Stimulated activated CD4-positive, alpha-beta T cell treated with anti-CD3 and anti-CD28 coated beads, Interleukin-4, amount 100 ng/mL, for 48 hours (primary cell): ENCODE data around the gene MEDAG.
"Not testable (repeated sequence)": the region's sequence is repeated elsewhere in the genome, so short reads cannot be mapped to it uniquely, and the experiment has no call there.

Experiments used
- DNase-seq, 2 donors: peaks; one replicate each; pipeline ENCODE4 v3.0.0-alpha.2; 2020; ENCODE audit warnings: low read depth in 2 of 2

MEDAG gene

DNA sequence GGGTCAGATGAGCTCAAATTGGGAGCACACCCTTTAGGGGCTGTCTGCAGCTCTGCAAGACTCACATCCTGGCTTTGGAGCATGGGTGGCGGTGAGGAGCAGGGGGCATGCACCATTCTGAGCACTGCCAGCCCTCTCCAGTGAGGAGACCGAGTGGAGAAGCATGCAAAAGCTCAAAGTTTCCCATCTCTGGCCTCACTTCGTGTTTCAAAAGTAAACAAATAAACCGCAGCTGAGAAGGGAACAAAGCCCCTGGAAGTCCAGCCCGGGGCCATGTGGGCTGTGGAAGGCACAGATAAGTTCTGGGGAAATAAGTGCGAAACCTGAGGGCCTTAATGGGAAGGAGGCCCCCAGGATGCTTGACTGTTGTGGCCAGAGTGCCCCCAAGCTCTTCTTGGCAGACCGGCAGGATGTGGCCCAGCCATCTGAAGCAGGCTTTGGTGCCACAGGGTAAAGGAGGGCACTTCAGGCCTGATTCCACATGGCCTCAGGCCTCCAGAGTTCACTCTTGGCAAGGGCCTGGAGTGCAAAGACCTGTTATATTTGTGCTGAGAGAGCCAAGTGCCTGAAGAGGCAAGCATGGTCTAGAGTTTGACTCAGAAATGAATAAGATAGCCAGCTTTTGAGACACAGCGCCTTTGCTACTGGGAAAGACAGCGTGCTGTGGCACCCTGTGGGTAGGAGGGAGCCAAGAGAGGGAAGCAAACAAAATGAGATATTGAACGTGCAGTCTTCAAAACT is 1.2 kb downstream of the MEDAG start:
- DNase-seq, result no peak

DNA sequence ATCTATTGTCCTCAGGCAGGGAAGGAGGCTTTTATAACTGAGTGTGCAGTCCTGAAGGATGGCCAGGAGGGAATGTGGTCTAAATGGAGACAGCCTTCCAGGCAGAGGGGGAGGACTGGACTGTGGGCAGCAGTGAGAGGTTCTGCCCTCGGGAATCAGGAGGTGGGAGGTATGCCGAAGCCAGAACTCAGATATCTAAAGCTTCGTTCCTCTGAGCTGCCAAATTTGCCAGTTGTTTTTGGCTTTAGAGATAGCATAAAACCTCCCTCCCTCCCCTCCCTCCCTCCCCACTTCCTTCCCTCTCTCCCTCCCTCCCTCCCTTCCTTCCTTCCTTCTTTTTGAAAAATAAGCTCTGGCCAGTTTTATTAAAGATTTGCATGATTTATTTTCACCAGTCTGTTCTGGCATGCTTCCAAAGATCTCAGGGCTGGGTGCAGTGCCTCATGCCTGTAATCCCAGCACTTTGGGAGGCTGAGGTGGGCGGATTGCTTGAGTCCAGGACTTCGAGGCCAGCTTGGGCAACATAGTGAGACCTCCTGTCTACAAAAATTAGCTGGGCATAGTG is 2.4 kb downstream of the MEDAG start:
- no peak for DNase-seq

DNA sequence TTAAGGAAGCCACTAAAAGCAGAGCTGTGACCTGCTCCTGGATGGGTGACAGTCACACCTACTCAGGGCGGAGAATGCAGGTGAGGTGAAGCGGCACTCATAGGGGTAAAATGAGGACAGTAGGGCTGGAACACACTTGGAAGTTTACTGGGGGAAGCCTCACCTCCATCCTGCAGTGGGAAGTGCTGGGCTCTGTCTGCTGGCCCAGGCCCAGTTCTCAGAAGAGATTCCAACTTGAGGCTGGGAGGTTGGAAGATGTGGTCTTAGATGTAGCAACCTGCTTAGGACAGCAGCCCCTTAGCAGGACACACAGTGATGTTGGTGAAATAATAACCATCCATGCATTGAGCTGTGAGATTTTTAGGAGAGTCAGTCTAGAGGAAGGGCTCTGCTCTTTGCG is 4.6 kb downstream of the MEDAG start:
- no peak for DNase-seq

DNA sequence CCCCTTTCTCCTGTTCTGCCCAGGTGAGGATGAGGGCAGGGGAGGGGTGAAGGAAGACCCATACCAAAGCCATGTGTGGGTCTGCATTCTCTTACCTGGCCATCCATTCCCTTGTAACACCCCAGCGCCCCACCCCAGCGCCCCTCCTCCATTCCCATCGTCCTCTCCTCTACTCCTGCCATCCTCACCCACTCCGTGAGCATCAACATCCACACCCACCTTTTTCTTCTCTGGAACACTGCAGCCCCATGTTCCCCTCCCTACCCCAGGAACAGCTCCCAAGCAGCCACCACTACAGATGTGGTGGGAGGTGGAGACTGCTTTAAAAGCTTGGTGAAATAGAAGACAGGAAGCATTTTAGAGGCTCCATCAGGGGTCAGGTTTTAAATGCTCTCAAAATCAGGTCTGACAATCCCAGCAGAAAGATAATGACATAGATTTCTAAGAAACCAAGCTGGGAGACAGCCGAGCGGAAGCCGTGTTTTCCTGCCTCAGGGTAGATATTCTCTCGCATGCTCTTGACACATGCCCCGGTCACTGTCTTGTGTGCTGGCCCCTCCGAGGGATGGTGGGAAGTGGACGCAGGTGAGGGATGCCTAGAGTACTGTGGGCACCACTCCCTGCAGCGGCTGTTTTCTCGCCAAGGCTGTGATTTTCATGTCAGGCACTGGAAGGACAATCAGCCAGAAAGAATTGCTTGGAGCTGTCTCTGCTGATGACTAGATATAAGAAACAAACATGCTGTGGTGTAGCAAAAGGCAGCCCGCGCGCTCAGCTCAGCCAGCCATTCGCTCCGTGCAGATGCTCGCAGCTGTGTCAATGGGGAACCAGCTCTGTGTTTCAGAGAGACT is 9.8 kb downstream of the MEDAG start:
- no peak for DNase-seq

DNA sequence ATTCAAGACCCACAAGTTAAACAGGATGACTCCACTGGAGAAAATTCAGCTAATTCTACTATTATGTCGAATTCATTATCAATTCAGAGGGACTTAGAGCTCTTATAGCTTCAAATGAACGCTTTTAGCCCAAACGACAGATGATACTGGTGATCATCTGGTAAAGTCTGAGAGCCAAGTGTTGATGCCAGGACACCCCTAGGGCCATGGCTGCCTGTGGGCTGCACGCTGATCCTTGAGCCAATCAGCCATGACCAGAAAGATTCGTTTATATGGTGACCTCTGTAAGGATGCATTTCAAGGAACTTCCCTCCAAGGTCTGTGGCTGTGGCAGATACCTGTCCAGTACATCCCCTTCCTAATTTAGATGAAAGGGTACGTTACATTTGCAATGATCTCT is 10.9 kb downstream of the MEDAG start:
- DNase-seq, result no peak

DNA sequence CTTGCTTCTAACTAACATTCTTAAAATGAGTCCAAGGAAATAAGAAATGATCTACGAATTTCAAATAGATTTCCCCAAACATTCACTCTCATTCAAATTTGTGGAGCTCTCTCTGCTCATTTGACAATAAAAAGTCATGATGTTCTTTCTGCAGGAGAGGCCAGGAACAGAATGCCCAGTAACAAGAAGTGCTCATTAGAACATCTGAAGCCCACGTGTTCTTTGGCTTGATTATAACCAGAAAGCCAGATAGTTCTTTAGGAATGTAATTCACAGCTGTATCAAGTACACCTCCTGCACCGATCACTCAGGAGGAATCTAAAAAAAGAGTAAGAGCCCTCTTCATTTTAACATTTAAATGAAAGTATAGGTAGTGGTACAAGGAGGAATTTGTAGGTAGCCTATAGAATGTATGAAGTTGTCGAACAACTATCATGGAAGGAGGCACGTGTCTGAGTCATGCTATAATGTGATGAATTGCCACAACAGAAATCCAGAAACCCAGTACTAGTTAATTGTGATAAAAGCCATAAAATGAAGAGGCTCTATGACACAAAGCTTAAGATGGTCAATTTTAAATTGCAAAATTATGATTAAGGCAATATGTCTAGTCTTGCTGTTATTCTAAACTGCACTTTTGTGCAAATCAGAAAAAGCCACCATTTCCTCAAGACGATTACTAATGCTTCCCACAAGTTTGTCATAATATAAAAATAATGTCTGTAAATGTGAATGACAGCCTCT is 12.8 kb downstream of the MEDAG start:
- no peak for DNase-seq

DNA sequence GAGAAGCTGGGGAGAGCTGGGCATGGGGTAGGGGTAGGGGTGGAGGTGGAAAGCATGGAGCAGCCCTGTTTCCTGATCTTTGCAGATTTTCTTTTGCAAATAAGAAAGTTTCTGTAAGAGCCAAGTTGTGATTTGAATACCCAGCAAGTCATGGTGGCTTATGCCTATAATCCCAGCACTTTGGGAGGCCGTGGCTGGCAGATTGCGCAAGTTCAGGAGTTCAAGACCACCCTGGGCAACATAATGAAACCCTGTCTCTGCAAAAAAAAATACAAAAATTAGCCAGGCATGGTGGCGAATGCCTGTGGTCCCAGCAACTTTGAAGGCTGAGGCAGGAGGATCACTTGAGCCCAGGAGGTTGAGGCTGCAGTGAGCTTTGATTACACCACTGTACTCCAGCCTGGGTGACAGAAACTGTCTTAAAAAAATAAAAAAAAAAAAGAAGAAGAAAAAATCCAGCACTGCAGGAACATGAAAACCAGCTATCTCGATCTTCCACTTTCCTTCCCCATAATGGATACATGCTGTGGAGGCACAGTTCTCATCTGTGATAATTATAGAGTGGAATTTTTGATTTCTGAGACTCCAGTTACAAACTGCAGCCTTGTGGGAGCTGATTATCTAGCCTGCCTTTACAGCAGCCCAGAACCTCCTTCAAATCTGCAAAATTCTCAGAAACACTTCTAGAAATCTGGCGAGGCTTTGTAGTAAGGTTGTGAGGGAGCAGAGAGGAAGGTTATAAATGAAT is 14.3 kb downstream of the MEDAG start:
- DNase-seq, result no peak

DNA sequence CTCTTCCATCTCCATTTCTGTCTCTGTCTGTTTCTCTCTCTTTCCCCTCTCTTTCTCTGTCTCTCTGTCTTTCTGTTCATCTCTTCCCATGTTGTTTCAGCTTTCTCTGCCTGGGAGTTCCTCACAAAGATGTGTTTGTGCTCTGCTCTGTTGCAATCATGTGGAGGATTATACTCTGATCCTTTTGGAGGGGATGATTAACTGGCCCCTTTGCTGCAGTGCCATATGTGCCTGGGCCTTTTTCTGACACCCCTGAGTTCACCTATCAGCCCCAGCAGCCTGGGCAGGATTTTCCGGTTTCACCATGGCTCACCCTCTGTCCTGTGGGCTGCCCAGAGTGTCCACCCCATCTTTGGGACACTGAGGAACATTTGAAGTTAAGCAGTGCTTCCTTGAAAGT is 17.3 kb downstream of the MEDAG start:
- DNase-seq, result no peak

DNA sequence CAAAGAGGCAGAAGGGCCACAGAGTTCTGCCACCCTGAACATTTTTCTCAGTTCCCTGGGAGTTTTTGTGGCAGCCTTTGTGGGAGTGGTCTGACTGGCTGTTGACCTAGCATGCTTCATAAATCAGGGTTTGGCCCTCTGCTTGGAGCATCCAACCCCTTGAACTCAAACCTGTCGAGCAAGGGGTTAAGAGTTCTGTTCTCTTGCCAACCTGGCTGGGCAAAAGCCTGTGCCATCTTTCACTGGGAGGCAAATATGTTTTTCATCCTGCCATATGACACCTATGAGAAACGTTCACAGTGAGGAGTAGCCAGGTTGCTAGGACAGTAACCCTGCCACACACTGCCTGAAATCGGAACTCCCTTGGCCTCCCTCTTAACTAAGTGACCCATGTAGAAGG is 18.6 kb downstream of the MEDAG start:
- no peak for DNase-seq

DNA sequence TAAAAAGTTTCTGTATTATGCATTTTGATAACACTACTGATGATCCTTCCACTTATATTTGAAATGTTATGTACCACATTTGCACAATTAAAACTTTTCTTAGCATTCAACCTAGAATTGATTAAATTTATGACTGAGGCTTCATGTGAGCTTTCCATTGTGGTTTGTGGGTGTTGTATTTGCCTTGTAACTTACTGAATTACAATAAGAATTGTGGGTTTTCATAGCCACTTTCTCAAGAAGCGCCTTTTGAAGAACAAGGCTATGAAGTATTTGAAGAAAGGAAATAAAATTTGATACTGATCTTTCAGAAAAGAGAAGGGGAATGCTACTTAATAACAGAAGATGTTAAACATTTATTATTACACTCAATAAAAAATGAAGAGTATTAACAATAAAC is 19.4 kb downstream of the MEDAG start:
- no peak for DNase-seq

DNA sequence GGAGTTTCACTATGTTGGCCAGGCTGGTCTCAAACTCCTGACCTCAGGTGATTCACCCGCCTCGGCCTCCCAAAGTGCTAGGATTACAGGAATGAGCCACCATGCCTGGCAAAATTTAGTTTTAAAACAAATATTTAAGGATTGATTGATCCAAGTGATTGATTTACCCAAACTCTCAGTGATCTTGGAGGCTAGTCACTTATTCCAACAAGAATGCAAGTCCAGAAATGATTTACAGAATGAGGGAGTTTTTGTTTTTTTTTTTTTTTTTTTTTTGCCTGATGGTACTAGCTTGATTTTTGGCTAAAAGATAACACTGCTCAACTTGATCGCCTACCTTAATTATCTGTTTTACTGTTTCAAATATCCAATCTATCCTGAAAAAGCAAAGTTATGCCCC is 20.7 kb downstream of the MEDAG start:
- DNase-seq, result no peak

DNA sequence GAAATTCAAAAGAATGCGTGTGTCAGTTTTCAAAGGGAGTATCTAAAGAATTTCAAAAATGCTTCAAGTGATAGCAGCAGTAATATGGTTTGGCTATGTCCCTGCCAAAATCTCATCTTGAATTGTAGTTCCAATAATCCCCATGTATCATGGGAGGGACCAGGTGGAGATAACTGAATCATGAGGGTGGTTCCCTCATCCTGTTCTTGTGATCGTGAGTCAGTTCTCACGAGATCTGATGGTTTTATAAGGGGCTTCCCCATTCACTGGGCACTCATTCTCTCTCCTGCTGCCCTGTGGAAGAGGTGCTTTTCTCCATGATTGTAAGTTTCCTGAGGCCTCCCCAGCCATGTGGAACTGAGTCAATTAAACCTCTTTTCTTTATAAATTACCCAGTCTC is 21.1 kb downstream of the MEDAG start:
- not testable (repeated sequence) for DNase-seq

DNA sequence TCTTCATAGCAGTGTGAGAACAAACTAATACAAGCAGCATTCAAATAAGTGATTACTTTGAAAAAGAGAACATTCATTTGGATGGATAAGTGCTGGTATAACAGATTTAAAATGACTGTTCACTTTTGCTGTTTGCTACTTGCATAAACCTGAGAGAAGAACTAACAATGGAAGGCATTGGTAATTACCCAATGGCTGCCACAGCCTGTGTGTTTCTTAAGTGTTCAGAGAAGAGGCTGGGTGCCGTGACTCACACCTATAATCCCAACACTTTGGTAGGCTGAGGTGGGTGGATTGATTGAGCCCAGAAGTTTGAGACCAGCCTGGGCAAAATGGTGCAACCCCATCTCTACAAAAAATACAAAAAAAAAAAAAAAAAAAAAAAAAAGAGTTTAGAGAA is 21.5 kb downstream of the MEDAG start:
- no peak for DNase-seq

DNA sequence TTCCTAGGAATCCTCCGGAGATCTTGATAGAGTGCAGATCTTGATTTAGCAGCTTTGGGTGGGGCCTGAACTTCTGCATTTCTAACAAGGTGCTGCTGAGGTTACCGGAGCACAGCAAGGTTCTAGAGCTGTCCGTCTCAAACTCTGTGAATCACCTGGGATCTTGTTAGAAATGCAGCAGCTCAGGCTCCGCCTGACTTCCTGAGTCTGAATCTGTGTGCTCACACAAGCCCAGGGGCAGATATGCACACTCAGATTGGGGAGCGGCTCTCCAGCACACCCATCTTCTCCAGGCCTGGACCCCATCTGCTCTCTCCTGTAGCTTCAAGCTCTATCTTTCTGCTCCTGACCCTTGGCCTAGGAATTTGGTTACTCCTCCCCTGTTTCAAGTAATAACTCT is 22.9 kb downstream of the MEDAG start:
- no peak for DNase-seq

DNA sequence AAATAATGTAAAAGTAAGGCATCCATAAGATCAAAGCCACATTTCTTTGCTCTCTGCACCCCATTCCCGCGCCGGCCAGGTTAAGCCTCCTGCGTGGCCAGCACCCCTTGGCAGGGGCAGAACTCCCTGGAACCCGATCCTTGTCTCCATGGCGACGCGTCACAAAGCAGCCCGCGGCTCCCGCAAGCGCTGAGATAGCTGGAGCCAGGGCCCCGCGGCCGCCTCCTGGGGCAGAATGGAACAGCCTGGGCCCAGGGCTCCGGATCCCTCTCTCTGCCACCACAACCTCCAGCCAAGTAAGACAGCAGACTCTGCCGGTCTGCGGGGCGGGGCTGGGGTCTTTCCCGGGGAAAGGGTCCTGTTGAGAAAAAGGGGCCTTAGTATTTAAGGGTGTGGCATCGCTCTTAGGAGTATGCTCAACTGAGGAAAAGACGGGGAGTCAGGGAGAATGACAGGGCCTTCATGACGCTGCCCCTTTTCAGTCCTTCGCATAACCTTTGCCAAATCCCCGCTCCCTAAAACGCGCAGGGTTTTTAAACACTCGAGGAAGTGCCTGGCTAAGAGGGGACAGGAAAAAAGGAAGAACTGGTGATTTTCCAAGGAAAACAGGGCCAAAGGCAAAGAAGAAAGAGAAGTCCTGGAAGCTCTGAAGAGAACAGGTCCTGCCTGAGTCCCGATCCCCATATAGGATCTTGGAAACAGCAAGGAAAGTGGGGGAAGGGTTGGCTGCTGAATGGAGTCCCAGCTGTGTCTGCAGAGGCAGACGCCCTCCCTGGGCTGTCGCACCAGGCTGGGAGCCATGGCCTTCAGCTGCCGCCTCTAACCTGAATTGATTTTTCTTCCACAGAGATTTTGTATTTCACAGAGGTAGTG is 26.6 kb downstream of the MEDAG start, which contains the start of gene TEX26:
Gene TEX26, plus strand, starts transcription at position 176 of the 873 bp plus-strand sequence. Its CDS starts 60 bp downstream, at position 236.
- DNase-seq, result no peak

DNA sequence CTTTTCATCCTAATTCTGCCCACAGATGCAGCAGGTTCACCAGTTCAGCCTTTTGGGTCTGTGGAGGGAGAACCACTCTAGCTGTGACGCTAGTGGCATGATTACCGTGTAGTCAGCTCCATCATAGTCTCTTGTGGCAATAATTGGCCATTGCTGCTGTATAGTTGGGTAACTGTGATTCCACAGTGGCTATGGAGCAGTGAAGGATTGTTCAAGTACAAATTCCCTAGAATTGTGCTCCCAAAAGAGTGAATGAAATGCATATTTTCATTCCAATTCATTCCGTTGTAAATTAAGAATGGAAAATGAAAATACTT is 27.2 kb downstream of the MEDAG start:
- no peak for DNase-seq

DNA sequence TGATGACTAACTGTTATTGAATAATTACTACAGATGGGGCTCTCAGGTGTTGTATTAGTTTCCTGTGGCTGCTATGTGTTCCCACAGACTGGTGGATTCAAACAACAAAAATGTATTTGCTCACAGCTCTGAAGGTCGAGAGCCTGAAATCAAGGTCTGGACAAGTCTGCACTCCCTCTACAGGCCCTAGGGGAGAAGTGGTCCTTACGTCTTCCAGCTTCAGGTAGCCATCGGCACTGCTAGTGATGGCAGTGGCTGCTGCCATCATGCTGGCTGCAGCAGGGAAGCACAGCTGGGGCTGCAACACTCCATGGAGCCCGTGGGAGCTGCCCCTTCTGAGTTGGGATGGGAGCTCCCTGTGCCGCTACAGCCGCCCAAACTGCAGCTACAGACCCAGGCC is 28.3 kb downstream of the MEDAG start:
- DNase-seq, result no peak

DNA sequence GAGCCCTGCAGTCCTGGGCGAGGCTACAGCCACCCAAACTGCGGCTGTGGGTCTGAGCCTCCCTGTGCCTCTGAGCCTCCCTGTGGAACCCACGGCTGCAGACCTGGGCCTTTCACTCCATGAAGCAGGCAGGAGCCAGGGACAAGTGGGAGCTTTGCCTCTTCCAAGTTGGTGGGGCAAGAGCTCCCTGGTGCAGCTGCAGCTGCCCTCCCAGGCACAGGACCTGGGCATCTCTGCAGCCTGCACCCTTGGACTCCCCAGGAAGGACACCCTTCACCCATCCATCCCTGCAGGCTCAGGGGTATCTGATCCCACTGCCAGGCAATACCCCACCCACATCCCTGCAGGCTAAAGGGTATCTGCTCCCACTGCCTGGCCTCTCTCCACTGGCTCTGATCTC is 28.7 kb downstream of the MEDAG start:
- no peak for DNase-seq

DNA sequence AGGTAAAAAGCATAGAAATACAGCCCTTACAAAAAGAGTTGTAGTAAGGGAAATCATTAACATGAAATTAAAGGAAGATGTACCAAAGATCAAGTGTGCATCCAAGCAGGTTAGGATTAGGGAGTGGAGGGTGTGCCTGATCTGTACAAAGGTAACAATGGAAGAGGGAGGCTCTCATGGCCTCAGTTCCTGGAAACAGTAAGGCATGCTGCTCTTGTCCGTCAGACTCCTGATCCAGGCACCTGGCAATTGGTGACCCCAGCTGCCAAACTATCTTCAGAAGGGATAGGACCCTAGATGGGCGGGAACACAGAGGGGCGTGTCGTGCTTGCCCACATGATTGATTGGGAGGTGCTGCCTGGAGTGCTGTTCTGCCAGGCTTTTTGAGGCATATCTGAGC is 30.9 kb downstream of the MEDAG start:
- no peak for DNase-seq

DNA sequence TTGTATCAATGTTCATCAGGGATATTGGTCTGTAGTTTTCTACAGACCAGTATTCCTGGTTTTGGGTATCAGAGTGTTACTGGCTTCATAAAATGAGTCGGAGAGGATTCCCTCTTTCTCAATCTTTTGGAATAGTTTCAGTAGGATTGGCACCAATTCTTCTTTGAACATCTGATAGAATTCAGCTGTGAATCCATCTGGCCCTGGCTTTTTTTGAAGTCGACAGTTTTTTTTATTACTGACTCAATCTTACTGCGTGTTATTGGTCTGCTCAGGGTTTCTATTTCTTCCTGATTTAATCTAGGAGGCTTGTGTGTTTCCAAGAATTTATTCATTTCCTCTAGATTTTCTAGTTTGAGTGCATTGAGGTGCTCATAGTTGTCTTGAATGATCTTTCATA is 37.8 kb downstream of the MEDAG start:
- DNase-seq, result no peak
